A673 (cell line): Measurements from ENCODE around the gene FUT4.

ENCODE experiments used
- CTCF ChIP-seq: fragments of 300-800, 200-600 bp; sonication (generic); conservative IDR thresholded peaks from 2 replicates; pipeline ENCODE4 v1.5.1; 2017; ENCODE audit warnings: low read depth, mild to moderate bottlenecking, antibody characterized with exemption, low read length, moderate library complexity, mixed read lengths
- EZH2 ChIP-seq: fragments of 200-600 bp; sonication (generic); IDR thresholded peaks from 2 replicates; pipeline ENCODE4 v1.6.1; 2017; ENCODE audit warnings: borderline replicate concordance, low read depth, mild to moderate bottlenecking, mixed read lengths, antibody characterized with exemption, low read length; ENCODE audit not compliant: poor library complexity, severe bottlenecking

GRCh38 chr11:94588366-94588942 lies 44.7 kb downstream of the FUT4 start:
- TF ChIP-seq CTCF (no peak), EZH2 (no peak)
